ENCODE results near the gene SMIM34.
"Not testable (repeated sequence)": the region's sequence is repeated elsewhere in the genome, so short reads cannot be mapped to it uniquely, and the experiment has no call there.

The SMIM34 gene

GRCh38 chr21:34375619-34375972 lies 48.2 kb downstream of the SMIM34 start:
- not testable (repeated sequence) for H3K4me3 ChIP-seq (ENCODE audit: low read depth, low read length); DNase-seq (ENCODE audit: low read depth)

GRCh38 chr21:34374940-34375618 lies 48.7 kb downstream of the SMIM34 start, which contains the start of gene SMIM11:
TSS of gene SMIM11 (plus strand) at chr21:34375507. CDS start at chr21:34379505, 3,998 bp downstream.
- not testable (repeated sequence) for H3K4me3 ChIP-seq (ENCODE audit: low read depth, low read length); DNase-seq (ENCODE audit: low read depth)

- DNase-seq (ENCODE audit: low read depth); H3K4me3 ChIP-seq (ENCODE audit: low read depth, low read length): not testable (repeated sequence)
These were observed 49.3 kb downstream of the SMIM34 start for GRCh38 chr21:34374462-34374861.

GRCh38 chr21:34372321-34372720 lies 51.4 kb downstream of the SMIM34 start:
- no peak overlapping the region for H3K4me3 ChIP-seq (ENCODE audit: low read depth, low read length)
- no peak for TF ChIP-seq CTCF (IDR thresholded peaks at IDR 0.05; ENCODE audit: insufficient read depth, low read depth, low read length, missing control alignments)
- DNase-seq (ENCODE audit: low read depth), result no peak

- no peak for TF ChIP-seq CTCF (IDR thresholded peaks at IDR 0.05; ENCODE audit: insufficient read depth, low read depth, low read length, missing control alignments)
- no peak overlapping the region for H3K4me3 ChIP-seq (ENCODE audit: low read depth, low read length)
- no peak for DNase-seq (ENCODE audit: low read depth)
These were observed 54.0 kb downstream of the SMIM34 start for GRCh38 chr21:34369741-34370140.
